AG10803 (cell line): ENCODE results near the gene SPZ1.

Experiments
- DNase-seq: peaks from one replicate; pipeline ENCODE4 v3.0.0; 2010; ENCODE audit warnings: low read depth
- H3K4me3 ChIP-seq: 2 replicates; pipeline ENCODE4 v1.5.1; 2011; ENCODE audit warnings: mild to moderate bottlenecking, low read length, control low read depth
- TF ChIP-seq, protein P1 (sequence below): conservative IDR thresholded peaks from 2 replicates; pipeline ENCODE4 v1.5.1; 2011; ENCODE audit warnings: mild to moderate bottlenecking, low read length, control low read depth, inconsistent platforms

SPZ1 gene

DNA sequence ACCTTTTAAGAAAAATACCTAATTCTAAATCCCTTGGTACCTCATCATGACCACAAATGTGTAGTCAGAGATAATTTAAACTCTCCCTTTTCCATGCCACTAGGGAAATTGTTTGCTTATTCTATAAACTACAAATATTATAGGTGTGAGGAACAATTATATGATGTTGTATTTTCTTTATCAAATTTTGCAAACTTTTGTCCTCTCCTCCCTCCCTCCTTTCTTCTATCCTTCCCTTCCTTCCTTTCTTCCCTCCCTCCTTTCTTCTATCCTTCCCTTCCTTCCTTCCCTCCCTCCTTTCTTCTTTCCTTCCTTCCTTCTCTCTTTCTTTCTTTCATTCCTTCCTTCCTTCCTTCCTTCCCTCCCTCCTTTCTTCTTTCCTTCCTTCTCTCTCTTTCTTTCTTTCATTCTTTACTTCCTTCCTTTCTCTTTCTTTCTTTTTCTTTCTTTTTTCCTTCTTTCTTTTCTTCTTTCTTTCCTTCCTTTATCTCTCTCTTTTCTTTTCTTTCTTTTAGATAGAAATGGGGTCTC lies 41.2 kb downstream of the SPZ1 start:
- TF ChIP-seq, protein P1, sequence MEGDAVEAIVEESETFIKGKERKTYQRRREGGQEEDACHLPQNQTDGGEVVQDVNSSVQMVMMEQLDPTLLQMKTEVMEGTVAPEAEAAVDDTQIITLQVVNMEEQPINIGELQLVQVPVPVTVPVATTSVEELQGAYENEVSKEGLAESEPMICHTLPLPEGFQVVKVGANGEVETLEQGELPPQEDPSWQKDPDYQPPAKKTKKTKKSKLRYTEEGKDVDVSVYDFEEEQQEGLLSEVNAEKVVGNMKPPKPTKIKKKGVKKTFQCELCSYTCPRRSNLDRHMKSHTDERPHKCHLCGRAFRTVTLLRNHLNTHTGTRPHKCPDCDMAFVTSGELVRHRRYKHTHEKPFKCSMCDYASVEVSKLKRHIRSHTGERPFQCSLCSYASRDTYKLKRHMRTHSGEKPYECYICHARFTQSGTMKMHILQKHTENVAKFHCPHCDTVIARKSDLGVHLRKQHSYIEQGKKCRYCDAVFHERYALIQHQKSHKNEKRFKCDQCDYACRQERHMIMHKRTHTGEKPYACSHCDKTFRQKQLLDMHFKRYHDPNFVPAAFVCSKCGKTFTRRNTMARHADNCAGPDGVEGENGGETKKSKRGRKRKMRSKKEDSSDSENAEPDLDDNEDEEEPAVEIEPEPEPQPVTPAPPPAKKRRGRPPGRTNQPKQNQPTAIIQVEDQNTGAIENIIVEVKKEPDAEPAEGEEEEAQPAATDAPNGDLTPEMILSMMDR: no peak
- no peak overlapping the region for H3K4me3 ChIP-seq
- DNase-seq: no peak

DNA sequence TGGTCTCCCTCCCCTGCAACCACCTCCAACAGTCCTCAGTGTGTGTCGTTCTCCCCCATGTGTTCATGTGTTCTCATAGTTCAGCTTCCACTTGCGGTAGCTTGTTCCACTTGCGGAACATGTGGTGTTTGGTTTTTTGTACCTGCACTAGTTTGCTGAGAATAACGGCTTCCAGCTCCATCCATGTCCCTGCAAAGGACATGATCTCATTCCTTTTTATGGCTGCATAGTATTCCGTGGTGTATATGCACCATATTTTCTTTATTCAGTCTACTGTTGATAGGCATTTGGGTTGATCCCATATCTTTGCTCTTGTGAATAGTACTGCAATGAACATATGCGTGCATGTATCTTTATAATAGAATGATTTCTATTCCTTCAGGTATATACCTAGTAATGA lies 45.1 kb downstream of the SPZ1 start:
- DNase-seq: no peak
- no peak overlapping the region for H3K4me3 ChIP-seq
- TF ChIP-seq, protein P1: no peak

DNA sequence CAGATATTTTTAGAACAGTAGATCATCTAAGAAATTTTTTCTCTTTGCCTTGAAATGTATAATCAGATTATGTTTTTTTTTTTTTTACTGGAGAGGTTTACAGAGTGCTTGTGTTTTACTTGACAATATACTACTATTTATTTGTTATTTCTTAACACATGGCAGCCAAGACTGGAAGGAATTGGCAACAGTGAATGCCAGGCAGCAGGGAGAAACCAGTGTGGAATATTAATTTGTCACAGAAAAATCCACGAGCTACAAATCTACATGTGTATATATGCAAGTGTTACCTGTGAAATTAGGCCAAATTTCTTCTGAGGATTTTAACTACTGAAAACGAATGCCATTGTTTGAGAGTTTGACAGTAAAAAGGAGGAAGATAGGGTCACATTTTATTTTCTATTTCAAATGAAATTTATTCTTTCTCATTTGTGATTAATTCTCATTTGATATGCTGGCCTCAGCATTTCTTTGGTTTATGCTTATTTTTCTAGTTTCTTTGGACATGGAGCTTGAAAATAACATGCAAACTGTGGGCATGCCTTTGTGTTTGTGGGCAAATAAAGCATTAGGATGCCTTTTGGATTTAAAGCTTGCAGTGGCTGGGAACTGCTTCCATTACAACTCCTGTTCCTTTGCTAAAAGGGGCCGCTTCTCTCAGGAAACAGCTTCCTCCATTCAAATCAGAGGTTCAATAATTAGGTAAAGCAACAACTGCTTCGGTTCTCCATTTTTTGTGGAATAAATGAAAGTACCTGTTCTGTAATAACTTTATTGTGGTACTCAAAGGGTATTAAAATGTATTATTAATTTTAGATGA lies 49.1 kb downstream of the SPZ1 start:
- TF ChIP-seq, protein P1: no peak
- no peak overlapping the region for H3K4me3 ChIP-seq
- no peak for DNase-seq

DNA sequence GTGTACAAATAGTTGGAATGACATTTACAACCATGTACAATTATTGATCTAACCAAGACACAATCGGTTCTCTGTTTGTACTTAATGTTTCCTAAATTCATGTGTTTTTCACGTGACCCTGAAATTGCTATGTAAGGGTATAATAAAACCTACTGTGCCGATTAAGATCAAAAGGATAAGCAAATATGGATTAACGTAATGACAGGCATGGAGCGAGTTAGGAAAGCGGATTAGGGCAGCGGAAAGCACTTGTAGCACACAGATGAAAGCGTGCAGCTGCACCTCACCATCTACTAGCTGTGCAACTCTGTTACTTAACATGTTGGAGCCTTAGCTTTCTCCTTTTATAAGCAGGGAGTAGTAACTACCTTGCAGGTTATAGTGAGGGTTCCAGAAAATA lies 49.7 kb downstream of the SPZ1 start:
- H3K4me3 ChIP-seq: no peak overlapping the region
- no peak for DNase-seq
- TF ChIP-seq, protein P1: no peak

DNA sequence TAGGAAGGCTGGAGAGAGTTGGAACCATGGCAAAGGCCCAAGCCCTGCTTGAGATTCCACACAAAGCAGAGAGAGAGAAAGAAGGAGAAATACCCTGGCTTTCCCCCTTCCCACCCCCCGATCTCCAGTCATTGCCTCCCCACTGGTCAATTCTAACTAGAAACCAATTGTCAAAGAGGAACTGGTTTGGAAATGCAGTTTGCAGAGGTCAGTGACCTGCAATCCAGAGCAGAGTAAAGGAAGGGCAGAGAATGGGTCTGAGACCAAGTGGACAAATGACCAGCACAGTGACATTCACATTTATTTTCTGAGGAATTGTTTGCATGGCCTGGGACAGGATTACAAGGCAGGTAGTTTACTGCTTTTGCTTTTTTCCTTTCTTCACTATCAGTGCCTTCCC lies 50.6 kb downstream of the SPZ1 start:
- H3K4me3 ChIP-seq: no peak overlapping the region
- no peak for DNase-seq
- TF ChIP-seq, protein P1: no peak
